Activated effector memory CD4-positive, alpha-beta T cell treated with Interleukin-2 at 50 U/mL for 16 hours (primary cell): Measurements from ENCODE around the gene MICA.

Experiments
- DNase-seq: peaks from one replicate; pipeline ENCODE4 v3.0.0-alpha.2; 2020

The MICA gene

DNA sequence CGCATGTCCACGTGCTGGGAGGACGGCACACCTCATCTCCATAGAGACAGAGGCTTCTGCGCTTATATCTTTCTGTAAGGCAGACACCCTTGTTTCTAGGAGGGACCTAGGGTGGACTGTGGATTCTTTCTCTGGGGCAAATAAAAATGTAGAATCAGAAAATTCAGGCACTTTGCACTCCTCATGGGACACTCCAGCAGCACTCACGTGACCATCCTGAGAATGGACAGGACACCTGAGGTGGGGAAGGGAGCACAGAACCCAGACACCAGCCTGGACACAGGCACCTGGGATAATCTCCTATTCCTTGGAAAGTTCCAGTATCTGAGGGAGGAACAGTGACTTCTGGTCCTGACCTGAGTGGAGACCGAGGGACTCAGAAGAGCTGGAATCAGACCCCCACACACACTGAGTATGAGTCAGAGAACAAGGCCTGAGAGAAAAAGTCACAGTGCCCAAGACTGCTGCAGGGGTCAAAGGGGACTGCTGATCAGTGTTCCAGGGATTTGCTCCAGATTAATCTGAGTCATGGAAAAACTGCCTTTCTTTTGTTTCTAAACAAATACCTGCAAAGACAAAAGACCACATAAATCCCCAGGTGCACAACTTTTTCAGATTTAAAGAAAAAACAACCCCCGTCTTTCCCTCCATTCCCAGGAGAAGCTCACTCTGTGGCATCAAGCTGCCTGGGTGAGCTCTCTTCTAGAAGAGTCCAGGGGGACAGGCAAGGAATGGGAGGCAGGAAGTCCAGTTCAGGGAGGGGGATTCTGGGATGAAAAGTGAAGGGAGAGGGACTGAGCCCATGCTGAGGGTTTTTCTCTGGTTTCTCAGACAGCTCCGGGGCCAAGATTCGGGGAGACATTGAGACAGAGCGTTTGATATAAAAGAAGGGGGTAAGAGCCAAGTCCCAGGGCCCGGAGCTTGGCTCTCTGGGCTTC is 58.9 kb downstream of the MICA start:
- DNase-seq, result no peak

DNA sequence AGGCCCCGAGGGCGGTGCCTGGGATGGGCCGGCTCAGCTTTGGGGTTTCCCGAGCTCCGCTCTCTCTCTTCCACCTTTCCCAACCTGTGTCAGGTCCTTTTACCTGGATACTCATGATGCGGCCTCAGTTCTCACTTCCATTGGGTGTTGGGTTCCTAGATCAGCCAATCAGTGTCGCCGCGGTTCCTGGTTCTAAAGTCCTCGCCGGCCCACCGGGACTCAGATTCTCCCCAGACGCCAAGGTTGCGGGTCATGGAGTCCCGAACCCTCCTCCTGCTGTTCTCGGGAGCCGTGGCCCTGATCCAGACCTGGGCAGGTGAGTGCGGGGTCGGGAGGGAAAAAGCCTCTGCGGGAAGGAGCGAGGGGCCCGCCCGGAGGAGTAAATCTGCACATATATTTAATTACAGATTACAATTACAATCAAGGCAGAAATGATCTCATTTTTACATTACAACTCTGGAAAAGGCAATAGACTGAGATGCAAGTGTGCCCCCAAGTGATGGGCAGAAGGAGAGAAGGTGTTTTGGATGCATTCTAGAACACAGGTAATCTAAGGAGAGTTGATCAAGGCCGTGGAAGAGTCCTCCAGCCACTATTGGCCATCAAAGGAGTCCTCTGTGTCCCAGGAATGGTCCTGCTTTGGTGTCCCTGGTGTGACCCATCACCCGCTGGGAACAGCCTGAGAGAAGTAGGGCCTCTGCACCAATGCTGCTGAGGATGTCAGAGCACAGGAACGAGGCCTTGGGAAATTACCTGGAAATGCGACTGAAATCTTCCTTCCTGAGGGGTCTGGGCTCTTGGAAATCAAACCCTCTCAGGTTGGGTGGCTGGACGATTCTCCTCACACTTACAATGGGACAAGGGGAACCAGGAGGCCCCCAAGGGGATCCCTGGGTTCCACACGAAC is 59.8 kb downstream of the MICA start:
- peak; percentile 86 for DNase-seq

DNA sequence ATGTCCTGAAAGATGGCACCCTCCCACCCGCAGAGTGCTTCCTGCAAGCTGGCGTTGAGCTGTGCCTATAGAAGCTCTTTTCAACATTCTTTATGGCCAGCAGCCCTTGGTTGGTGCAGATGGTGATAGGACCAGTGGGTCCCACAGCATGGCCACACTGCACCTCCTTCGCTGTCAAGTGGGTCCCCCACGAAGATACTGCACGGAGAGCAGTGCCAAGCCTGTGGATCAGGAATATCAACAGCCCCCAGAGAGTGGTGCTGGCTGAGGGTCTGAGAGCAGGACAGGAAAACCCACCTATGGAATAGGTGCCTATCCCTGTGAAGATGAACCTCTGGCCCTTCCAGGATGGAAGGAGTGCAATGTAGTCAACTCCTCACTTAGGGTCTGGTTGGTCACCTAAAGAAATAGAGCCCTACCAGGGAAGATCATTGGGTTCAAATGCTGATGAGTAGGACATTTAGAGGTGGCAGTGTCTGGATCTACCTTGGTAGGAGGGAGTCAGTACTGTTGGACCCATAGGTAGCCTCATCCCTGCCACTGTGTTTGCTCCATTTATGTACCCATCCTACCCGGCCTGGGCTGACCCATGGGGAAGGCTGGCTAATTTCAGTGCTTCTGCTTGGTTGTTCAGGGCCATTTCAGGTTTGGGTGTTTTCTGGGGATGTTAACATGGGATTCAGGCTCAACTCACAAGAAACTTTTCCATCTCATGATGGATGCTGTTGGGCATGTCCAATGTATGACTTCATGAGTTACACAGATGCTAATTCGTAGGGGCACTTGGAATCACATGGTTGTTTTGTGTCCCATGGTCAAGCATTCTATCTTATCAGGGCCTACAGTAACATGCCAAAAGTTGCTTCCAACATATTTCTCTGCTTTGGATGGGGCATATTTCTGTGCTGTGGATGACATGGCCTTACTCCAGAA is 61.1 kb downstream of the MICA start:
- no peak for DNase-seq
